Hematopoietic multipotent progenitor cell treated with erythropoietin and hydrocortisone succinate and interleukin-3 and kit ligand, for 8 days (in vitro differentiated cells): ENCODE measurements around the gene PHPT1.
"Not testable (repeated sequence)": the region's sequence is repeated elsewhere in the genome, so short reads cannot be mapped to it uniquely, and the experiment has no call there.

ENCODE experiments used
- DNase-seq: peaks from one replicate; pipeline ENCODE4 v3.0.0-alpha.2; 2015

The PHPT1 gene

GRCh38 chr9:136823136-136824046 lies 25.8 kb upstream of the PHPT1 start:
- no peak for DNase-seq

DNA sequence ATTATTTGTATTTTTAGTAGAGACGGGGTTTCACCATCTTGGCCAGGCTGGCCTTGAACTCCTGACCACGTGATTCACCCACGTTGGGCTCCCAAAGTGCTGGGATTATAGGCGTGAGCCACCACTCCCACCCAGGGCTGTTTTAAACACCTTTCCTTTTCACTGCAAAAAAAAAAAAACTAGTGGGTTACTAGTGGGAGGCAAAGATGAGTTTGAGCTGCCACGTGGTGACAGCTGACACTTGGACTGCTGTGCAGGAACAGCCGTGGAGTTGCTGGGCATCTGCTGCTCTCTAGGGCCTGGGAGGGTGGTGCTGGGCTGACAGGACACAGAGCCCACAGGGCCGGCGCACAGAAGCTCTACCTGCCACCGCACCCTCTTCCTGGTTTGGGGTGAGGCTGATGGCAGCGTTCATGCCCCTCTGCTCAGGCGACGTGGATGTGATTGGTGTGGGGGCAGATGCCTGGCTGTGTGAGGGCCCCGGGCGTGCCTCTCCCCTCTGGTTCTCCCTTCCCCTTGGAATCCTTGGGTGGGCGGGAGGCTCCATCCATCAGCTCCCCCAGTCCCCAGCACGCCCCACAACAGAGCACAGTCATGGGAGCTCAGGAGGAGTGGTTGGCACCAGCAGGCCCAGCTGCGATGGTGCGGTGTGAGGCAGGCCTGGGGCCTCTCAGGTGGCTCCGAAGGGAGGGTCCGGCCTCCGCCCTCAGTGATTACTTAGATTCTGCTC lies 24.5 kb upstream of the PHPT1 start:
- DNase-seq: no peak

DNA sequence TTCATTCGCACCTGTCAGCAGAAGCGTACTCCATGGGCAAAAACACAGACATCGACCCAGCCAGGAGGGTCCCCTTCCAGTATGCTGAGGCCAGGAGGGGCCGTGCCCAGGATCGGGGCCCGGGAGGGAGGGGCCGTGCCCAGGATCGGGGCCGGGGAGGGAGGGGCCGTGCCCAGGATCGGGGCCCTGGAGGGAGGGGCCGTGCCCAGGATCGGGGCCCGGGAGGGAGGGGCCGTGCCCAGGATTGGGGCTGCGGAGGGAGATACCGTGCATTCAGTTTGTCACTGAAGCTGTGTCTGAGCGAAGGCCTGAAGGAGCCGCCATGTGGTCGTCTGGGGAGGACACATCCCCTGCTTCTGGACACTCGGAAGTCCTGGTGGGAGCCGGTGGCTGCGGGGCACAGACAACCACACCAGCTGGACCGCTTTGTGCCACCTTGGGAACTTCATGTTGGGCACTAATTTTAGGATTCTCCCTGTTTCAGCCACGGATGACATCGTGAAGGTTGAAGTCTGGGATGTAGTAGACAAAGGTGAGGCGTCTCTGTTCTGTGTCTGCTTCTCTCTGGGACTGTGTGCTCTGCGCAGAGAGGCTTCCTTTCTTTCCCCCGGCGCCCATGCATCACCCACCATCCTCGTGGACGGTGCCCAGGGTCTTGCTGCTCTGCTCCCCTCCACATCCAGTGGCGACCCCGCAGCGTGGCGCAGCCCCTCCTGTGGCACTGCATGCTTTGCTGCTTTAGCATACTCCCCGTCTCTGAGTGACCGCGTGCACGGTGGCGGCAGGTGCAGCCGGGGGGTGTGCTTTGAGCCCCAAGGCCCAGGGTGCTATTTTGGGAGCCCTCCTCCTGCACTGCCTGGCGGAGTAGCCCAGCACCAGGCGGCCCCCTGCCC lies 23.7 kb upstream of the PHPT1 start:
- no peak for DNase-seq

- DNase-seq: no peak
Observed at GRCh38 chr9:136826188-136826541, 23.0 kb upstream of the PHPT1 start.

DNA sequence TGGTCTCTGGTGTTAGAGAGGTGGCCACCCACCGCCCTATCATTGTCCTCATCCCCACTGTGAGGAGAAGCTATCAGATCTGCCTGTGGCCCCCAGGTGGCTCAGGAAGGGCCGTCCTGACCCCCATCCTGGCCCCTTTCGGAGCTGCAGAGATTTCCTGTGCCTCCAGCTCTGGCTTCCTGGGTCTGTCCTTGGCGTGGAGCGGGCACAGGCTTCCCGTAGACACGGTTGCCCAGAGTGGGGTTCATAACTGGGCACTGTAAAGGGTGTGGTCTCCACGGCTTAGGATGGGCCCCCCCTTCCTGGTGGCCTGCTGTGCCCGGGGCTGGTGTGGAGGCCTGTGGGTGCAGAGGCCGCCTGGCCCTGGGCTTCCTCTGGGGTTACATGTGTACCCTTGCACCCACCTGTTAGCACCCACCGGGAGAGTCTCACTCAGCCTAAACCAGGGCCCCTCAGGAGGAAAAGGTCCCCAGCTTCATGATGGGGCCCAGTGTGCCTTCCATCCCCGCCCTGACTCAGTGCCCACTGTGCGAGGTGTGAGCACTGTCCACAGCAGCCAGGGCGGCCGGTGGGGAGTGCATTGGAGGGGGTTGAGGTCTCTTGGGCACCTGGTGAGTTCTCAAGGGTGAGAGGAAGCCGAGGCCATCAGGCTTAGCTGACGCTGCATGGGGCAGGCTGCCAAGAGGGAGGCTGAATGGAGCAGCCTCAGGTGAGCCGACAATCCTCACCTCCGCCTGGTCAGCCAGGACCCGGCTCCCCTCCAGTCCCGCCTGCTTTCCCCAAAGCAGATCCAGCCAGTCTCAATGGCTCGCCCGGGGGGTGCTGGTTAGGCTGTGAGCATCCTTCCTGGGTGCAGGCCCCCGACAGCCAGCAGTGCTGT lies 22.3 kb upstream of the PHPT1 start:
- no peak for DNase-seq

- DNase-seq: no peak
Observed at GRCh38 chr9:136827794-136828473, 21.3 kb upstream of the PHPT1 start.

DNA sequence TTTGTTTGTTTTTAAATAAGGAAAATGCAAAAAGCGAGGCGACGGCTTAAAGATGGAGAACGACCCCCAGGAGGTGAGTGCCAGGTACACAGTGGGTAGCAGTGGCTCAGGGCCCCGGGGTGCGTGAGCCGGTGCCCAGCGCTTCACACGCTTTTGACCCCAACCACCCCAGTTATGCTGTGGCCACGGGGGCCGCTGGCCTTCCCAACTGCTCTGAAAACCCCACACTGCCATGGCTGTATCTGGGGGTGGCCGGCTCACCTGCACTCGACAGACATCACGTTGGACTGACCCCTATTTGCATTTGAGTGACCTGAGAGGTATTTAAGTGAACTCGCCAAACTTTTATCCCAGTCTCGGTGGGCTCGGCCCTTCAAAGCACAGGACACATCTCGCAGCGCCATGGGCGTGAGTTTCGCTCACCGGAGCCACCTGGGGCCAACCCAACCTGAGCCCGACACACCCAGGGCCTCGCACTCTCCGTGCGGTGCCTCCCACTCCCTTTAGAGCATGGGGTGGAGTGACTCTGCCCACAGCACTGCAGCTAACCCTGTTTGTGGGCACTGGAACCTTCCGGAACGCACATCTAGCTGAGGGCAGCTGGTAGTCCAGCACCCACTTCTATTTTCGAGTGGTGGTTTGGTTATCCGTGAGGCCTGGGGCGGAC lies 20.6 kb upstream of the PHPT1 start:
- DNase-seq: no peak

DNA sequence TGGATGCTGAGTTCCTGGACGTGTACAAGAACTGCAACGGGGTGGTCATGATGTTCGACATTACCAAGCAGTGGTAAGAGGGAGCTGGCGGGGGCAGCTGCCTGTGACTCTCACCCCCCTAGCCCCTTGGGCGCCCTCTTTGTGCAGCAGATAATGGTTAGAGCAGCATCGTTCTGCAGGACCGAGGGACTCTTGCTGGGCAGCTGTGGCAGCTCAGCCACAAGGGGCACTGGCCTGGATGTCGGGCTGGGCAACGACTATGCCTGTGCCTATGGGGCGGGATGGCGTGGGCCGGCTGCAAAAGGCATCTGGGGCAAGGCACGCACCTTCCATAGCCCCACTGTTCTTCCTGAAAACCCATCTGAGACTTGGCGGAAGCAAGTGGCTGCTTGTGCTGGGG lies 19.8 kb upstream of the PHPT1 start:
- no peak for DNase-seq

- no peak for DNase-seq
Observed at GRCh38 chr9:136829981-136830885, 19.0 kb upstream of the PHPT1 start.

- DNase-seq: no peak
Observed at GRCh38 chr9:136831002-136831719, 18.0 kb upstream of the PHPT1 start.

DNA sequence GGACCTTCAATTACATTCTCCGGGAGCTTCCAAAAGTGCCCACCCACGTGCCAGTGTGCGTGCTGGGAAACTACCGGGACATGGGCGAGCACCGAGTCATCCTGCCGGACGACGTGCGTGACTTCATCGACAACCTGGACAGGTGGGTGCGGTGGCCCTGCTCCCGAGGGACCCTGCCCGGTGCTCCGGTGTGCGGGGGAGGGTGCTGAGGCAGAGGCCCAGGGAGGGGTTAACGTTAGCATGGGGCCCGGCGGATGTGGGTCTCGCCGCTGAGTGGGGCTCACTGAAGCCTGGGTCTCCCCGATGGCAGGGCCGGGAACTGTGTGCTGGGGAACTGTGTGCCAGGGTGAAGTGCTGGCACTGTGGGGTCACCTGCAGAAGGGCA lies 17.5 kb upstream of the PHPT1 start:
- no peak for DNase-seq

- DNase-seq: no peak
Observed at GRCh38 chr9:136832581-136832980, 16.6 kb upstream of the PHPT1 start.

DNA sequence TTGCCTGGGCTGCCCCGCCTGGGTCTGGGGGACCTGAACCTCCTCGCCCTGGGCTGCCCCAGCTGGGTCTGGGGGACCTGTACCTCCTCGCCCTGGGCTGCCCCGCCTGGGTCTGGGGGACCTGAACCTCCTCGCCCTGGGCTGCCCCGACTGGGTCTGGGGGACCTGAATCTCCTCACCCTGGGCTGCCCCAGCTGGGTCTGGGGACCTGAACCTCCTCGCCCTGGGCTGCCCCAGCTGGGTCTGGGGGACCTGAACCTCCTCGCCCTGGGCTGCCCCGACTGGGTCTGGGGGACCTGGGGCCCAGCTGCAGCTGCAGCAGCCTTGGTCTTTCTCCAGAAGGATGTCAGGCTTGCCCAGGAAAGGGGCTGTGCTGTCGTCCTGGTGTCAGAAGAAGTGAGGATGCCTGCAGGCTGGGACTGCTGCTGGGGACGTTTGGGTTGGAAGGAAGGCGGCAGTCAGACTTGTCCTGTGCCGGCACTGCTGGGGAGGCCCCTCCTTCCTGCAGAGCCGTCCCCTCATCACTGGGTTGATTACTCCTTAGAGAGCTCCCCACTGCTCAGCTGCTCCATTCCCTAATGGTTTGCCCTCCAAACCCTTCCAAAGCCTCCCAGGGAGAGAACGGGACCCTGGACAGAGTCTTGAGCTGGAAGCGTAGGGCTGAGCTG lies 15.7 kb upstream of the PHPT1 start:
- not testable (repeated sequence) for DNase-seq

- DNase-seq: no peak
Observed at GRCh38 chr9:136835162-136835931, 13.9 kb upstream of the PHPT1 start.

DNA sequence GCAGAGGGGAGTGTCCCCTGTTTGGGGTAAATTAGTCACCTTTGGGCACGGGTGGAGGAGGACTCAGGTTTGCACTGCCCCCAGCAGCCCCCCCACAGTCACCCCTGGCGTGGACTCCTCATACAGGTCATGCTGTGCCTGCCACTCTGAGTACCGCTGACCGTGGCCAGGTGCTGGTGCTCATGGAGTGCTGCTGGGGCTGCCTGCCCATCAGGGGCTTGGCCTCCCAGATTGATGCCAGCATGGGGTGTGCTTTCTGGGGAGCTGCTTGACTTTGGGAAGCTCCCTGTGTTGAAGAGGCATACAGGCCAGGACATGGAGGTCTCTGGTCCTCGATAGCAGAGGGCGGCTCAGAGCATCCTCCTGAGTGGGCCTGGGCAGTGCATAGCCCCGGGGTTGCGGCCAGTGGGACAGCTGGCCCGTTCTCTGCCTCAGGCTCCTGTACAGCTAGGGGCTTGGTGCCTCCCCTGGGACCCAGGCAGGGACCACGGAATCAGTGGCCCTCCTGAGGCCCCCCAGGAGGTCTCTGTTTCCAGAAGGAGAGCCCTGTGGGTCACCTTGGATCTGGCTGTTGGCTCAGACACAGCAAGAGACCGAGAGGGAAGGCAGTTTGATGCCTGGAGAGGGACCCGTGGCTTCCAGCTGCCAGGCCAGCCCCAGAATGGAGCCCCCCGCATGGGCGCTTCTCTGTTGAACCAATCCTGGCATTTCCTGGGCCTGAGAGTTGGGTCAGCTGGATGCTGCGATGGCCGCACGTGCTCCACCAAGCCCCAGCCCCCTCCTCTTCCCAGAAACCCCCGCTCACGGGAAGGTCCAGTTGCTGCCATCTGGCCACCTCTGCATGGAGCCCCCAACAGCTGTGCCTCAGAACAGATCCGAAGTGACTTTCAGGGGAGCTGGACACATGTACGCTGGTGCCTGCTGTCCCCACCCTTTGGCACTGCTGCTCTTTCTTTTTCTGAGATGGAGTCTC lies 13.0 kb upstream of the PHPT1 start:
- DNase-seq: no peak

GRCh38 chr9:136837146-136837855 lies 11.9 kb upstream of the PHPT1 start:
- DNase-seq: no peak
